Adrenal gland (tissue), 5 donors: Measurements from ENCODE around the gene ARL2.

Source experiments
- POLR2A ChIP-seq, 2 donors: fragments of 450-650 bp; IDR thresholded peaks; one replicate each; pipeline ENCODE4 v1.6.1; 2017; ENCODE audit warnings: antibody characterized with exemption in 2 of 2, mild to moderate bottlenecking in 2 of 2, moderate library complexity in 1 of 2
- TF ChIP-seq, protein P1 (sequence below), 6 experiments: fragments of 450-650 bp in 4 of 6; fragments of 200-600 bp in 2 of 6; sonication (generic) in 1 of 6; IDR thresholded peaks; 1 replicate in 5 of 6; 2 replicates in 1 of 6; pipeline versions ENCODE4 v1.5.1 to v1.8.0; 2016 to 2021; ENCODE audit warnings: antibody characterized with exemption in 6 of 6, mild to moderate bottlenecking in 2 of 6, moderate library complexity in 1 of 6
- donor health status: DM: no; HTN: no; CAD: no.

DNA sequence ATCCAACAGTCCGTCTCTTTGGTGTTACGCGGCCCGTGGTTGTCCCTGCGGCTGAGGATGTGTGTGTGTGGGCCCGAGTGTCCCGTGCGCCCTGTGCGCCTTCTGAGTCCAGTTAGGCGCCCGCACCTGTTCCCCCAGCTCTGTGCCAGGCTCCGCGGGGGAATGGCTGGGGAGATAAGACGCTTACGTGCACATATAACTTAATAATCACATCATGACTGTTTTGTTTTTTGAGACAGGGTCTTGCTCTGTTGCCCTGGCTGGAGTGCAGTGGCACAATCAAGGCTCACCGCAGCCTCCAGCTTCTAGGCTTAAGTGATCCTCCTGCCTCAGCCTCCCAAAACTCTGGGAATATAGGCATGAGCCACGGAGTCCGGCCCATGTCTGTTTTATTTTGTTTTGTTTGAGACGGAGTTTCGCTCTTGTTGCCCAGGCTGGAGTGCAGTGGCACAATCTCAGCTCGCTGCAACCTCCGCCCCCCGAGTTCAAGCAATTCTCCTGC, 817 bp downstream of the ARL2 start:
- TF ChIP-seq, protein P1, sequence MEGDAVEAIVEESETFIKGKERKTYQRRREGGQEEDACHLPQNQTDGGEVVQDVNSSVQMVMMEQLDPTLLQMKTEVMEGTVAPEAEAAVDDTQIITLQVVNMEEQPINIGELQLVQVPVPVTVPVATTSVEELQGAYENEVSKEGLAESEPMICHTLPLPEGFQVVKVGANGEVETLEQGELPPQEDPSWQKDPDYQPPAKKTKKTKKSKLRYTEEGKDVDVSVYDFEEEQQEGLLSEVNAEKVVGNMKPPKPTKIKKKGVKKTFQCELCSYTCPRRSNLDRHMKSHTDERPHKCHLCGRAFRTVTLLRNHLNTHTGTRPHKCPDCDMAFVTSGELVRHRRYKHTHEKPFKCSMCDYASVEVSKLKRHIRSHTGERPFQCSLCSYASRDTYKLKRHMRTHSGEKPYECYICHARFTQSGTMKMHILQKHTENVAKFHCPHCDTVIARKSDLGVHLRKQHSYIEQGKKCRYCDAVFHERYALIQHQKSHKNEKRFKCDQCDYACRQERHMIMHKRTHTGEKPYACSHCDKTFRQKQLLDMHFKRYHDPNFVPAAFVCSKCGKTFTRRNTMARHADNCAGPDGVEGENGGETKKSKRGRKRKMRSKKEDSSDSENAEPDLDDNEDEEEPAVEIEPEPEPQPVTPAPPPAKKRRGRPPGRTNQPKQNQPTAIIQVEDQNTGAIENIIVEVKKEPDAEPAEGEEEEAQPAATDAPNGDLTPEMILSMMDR (IDR thresholded peaks at IDR 0.05) = no peak
- no peak for TF ChIP-seq POLR2A (IDR thresholded peaks at IDR 0.05)
